ENCODE measurements around the gene MVB12B.
"Not testable (repeated sequence)": the region's sequence is repeated elsewhere in the genome, so short reads cannot be mapped to it uniquely, and the experiment has no call there.

Gene MVB12B

DNA sequence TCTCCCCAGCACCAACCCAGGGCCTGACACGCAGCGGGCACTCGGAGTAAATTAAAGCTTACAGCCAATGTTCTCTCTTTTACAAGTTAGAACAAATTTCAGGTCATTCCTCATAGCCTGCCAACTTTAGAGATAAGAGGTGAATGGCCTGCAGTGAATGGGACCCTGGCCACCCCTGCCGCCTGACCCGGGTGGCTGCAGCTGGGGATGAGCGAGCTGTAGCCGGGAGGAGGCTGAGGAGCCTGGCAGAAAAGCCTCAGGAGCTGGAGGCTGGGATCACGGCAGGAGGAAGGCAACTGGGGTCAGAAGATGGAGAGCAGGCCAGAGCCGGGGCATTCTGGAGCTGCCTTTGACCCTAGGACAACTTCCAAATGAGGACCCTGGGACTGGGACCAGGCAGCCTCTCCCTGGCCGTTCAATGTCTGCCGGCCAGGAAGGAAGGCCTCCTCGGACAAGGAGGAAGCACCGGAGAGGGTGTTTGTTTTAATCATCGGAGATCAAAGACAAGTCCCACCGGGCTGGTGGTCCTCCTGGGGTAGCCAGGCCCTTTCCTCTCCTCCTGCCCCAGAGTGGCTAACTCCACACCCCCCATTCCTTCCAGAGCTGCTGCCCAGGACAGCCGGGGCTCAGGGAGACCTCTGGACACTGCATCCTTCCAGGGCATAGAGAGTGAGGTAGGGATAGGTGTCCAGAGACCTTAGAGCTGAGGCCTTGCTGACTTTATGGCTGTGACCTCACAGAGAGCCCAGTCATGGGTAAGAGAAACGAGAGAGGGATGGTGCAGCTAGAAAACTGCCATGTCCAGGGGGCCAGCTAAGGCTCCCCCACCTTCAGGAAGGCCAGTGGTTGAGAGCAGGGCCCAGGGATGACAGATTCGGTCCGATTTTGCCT lies 199.8 kb downstream of the MVB12B start:
- DNase-seq: no peak

DNA sequence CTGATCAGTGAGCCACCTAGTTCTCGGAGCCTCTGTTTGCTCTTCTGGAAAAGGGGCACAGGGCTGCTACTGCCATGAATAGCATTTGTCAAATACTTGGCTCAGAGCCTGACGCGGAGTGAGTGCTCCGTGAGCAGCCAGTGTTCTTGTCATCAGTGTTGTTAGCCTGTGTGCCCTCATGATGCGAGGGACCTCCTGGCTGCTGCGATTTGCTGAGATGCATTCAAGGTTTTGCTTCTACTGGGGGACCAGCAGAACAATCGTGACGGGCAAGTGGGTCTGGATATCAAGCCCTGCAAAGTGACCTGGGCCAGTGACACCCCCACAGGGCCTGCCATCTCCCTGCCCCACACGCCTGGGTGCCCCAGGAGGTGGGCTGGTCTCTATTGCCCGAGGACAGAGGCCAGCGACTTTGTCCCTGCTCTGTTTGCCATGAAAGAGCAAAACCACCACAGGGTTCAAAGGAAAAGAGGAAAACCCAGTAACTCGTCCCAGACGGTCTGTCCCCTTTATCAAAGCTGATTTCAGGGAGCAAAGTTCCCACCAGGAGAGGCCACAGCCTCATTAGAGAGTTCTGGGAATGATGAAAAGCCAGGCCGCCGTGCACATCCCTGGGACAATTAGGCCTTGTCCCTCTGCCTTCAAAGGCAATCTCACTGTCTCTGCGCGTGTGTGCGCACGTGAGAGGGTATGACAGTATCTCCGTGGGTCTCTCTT lies 200.6 kb downstream of the MVB12B start:
- DNase-seq: no peak

DNA sequence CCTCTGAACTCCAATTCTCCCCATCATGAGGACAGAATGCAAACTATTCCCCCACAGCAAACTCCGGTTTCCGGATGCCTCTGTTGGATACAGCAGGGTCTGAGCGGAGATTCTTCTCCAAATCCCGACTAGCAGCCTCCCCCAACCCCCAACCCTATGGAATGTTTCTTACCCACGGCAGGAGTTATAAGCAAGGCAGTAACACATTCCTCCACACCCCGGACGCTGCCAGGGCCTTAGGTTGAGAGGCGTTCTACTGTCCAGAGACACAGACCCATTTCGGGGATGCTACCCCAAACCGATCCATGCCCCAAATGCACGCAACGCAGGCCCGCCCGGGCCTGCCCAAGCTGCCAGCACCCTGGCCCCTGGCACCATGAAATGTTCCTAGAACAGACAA lies 201.5 kb downstream of the MVB12B start:
- no peak for DNase-seq

DNA sequence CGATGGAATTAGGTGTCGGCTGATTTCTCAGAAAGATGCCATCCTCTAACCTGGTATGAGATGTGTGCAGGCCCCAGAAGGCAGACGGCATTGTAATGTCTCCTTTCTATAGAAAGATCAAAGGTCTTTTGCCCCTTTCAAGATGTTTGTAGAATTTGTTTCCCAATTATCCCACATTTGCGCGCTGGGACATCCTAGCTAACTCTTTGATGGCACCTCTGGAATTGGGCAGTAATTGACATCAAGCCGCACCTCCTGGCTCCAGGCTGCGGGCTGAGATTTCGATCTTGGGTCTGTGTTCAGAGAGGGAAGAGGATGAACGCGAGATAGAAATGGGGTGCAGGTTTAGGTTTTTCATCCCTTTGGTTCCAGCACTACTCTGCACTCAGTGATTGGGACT lies 202.3 kb downstream of the MVB12B start:
- DNase-seq: no peak

DNA sequence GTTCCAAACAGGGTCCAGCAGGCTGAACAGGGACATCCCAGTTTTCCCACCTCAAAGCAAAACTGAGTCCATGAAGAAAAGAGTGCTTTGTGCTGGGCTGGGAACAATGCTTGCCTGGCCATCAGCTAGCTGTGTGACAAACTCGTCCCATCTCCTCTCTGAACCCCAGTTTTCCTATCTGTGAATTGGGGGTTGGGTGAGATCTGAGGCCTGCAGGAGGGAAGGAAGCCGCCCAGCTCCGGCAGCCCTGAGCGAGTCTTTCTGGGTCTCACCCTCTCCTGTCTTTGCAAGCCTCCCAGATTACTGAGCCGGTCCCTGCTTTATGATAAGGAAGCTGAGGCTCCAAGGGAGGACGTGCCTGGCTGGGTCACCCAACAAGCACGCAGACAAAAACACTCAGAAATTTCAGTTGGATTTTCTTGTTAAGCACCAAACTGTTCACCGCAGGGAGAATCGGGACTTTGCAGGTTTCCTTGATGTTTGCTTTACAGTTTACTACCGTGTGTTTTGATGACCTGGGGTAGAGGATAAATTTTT lies 204.5 kb downstream of the MVB12B start:
- DNase-seq: no peak

DNA sequence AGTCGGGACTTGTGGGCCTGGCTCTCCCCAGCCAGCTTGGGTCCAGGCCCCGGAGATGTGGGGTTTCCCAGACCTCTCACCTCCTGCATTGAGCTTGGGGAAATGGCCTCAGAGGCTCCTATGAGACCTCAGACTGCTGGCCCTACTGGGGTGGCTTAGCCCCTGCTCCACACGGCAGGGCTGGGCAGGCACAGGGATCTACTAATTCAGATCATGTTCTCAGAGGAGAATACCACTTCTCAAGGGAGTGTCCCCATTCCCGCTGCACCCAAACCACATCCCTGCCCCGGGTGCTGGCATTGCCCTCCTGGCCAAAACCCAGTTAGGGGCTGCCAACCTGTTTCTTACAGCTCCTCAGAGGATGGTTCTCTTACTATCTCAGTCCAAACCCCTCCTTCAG lies 205.0 kb downstream of the MVB12B start:
- DNase-seq: no peak

GRCh38 chr9:126532019-126532462 lies 205.4 kb downstream of the MVB12B start:
- DNase-seq: no peak

DNA sequence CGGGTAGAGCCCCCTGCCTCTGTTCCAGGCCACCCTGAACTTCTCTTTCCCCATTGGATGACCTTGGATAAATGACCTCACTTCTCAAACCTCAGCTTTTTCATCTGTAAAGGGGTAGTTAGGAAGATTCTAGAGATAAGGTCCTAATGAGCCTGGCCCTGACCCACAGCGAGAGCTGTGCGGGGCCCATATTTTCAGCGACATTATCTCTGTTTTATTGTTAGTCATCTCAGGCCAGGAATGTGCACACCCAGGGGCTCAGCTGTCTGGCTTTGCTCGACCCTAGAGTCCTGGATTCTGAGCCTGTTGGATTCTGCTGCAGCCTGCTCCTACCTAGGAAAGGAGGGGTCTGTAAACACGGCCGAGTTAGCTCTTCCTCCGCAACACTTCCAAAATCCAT lies 205.9 kb downstream of the MVB12B start:
- no peak for DNase-seq

DNA sequence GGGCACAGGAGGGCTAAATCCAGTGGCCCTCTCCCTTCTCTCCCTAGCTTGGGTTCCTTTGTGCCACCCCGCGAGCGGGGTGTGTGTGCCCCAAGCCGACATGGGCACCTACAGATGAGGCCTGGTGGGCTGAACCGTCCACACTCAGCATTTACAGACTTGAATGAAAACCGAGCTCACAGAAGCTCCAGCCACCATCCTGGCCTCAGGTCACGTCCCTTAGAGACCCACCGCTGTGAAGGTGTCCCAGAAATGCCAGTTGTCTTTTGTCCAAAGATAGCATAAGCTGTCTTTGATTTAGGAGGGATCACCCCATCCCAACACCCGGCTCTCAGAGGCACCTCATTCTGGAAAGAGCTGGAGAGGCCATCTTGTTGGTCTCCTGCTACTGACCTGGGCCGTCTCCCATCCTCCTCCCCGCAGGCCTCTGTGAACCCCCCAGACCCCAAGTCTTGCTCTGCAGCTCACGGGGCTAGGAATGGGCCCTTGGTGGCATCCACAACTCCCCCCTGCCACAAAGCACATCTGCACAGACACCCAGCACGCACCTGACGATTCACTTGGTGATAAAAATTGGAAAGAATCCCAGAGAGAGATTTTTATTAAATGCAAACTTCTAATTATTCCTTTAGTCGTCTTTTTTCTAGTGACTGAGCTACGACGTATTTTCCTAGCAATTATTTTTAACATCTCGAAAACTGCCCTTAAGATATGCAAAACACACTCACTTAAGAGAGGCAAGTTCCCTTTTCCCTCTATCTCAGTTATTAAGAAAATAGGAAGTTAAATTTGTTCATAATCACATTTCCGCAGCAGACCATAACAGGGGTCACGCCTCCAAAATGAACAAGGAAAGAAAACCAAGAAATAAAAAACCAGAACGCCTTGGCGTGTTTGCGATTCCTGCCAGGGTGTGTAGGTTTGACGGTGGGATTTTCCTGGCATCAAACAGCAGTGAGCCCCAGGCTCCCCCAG lies 206.6 kb downstream of the MVB12B start:
- no peak for DNase-seq

- no peak for DNase-seq
These were observed 207.3 kb downstream of the MVB12B start for GRCh38 chr9:126533926-126534310.

- DNase-seq: no peak
These were observed 208.0 kb downstream of the MVB12B start for GRCh38 chr9:126534431-126535186.

DNA sequence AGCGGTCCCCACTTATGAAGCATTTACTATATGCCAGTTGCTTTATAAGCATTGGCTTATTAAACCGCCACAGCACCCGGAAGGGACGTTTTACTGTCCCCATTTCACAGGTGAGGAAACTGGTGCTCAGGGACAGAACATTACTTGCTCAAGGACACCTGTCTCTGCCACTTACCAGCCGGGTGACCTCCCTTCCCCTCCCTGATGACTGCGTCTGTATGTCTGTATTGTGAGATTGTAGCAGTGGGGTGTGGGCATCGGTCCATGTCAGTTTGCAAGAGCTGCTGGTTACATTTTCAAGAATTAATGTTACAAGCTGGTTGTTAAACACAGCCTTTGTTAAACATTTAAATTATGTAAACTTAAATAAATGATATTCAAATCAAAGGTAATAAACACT lies 209.5 kb downstream of the MVB12B start:
- no peak for DNase-seq

GRCh38 chr9:126536841-126537465 lies 210.3 kb downstream of the MVB12B start:
- no peak for DNase-seq

- DNase-seq: no peak
These were observed 211.9 kb downstream of the MVB12B start for GRCh38 chr9:126538550-126538949.

- not testable (repeated sequence) for DNase-seq
These were observed 213.8 kb downstream of the MVB12B start for GRCh38 chr9:126540398-126540797.

DNA sequence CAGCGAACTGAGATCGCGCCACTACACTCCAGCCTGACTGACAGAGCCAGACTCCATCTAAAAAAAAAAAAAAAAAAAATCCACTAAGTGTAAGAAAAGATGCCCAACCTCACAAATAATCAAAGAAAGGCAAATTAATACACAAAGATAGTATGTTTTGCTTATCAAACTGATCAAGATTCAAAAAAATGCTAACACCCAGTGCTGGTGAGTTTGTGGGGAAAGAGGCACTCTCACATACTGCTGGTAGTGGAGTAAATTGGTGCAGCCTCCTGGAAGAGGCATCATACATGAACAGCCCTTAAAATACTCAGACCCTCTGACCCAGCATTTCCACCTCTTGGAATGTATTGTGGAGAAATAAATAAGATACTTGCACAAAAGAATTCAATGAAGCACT lies 216.9 kb downstream of the MVB12B start:
- no peak for DNase-seq

DNA sequence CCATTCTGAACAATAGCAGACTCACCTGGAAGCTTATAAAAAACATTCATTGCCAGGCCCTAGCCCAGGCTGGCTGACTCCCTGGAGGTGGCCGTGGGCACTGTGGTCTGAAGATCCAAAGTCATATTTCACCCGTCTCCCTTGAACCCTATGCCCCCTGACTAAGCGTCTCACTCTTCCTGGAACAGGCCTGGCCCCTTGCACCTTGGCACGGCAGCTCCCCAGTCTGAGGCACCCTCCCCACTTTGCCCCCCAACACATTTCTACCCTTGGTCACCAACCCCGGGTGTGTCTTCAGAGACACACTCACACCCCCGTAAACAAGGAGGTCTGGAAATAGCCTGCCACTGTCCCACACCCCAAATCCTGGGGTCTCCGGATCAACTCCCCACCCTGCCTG lies 218.5 kb downstream of the MVB12B start:
- DNase-seq: no peak

GRCh38 chr9:126546036-126546435 lies 219.4 kb downstream of the MVB12B start:
- no peak for DNase-seq

GRCh38 chr9:126548312-126548711 lies 221.7 kb downstream of the MVB12B start:
- DNase-seq: no peak

- DNase-seq: no peak
These were observed 222.8 kb downstream of the MVB12B start for GRCh38 chr9:126549246-126550006.

GRCh38 chr9:126550891-126551351 lies 224.3 kb downstream of the MVB12B start:
- DNase-seq: no peak

All from activated CD8-positive, alpha-beta memory T cell treated with anti-CD3 and anti-CD28 coated beads for 24 hours (primary cell).